ENCODE measurements around the gene RNF217. TPM values are rescaled to one million over a fixed set of nuclear protein-coding genes. Genes with fewer than 3 reads are reported as not detected.

The RNF217 gene
- total RNA-seq, 1 experiment from 2014 or later, result 37.7 TPM

DNA sequence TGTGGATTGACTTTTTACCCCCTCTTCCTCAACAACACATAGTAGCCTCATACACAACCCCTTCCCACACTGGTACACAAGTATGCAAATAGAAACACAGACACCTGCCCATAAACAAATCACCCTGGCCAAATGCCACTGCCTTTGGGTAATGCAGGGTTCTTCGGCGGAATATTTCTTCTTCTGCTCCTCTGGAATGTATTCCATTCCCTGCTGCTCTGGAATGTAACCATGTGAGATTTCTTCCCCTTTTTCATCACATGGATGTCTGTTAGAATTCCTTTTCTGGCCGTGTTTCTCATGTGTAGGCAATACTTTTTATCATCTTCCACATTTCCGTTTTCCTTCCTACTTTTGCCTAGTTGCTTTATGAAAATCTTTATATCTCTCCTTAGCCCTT lies 115.2 kb downstream of the RNF217 start:
- H3K4me3 ChIP-seq (ENCODE audit: low read depth in 2 of 2, low read length in 2 of 2), result no peak overlapping the region
- H3K4me1 ChIP-seq (ENCODE audit: control insufficient read depth, insufficient read depth, low read length), result no peaks in the 10 kb centered on the region
- 0 out of 2 replicates have a peak, but pooled peaks cover 1% of the 10 kb centered on the region for H3K36me3 ChIP-seq (ENCODE audit: control insufficient read depth, insufficient read depth, low read length)
- intact Hi-C loops (cut with micrococcal nuclease; ENCODE audit: unreplicated experiment) (no loop called here), in situ Hi-C loops (cut with HindIII; ENCODE audit: low pct_unique_long_range_greater_than_20kb, low sequenced_read_pairs) (no loop called here)
- no peaks in the 10 kb centered on the region for H3K9me3 ChIP-seq (ENCODE audit: control insufficient read depth, insufficient read depth, low read depth, low read length)
- DNase-seq (ENCODE audit: low read depth, low spot score) (no peak), ATAC-seq (no peak)
- ChIA-PET CTCF (no interaction called here), POLR2A (no interaction called here)
- H3K27ac ChIP-seq (ENCODE audit: low read length), result no peak overlapping the region
- H3K27me3 ChIP-seq (ENCODE audit: control insufficient read depth, insufficient read depth, low read length), result no peaks in the 10 kb centered on the region
- TF ChIP-seq REST (IDR thresholded peaks at IDR 0.05; ENCODE audit: insufficient read depth in 1 of 2, low read depth in 2 of 2, low read length in 1 of 2), result no peak
- TF ChIP-seq CTCF (IDR thresholded peaks at IDR 0.05), result no peak
- TF ChIP-seq POLR2AphosphoS5 (IDR thresholded peaks at IDR 0.05; ENCODE audit: low read depth, low read length), result no peak
- TF ChIP-seq TCF7L2 (IDR thresholded peaks at IDR 0.05; ENCODE audit: low read depth, low read length), result no peak
- TF ChIP-seq SIN3A (IDR thresholded peaks at IDR 0.05; ENCODE audit: borderline replicate concordance, insufficient read depth, low read depth, low read length), result no peak
- no TSS peak for BruUV-seq (replicated peaks)

DNA sequence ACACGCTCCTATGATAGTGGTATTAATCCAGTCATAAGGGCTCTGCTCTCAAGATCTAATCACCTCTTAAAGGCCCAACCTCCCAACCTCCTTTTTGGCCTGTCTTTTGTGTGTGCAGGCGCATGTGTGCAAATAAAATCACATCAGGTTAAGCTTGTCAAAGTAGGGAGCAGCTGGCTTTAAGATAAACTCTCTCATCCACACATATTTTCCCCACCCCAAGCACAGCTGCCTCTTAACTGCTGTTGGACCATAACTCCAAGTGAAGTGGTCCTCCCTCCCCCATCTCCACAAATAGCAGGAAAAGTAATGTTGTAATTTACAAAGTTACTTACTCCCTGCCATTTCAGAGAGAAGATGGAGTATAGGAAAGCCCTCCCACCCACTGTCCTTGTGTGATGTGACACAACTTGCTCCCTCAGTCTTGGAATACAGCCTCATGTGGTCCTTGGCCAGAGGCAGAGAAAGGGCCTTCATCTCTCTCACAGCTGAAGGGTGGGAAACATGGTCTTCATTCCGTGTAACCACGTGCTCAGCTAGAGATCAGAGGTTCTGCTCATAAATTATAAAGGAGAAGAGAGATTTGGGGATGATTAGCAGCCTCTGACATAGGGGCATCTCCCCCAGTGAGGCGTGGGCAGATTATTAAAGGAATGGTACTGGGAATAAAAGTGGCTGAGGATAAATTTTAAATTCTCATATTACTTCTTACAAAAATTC lies 116.5 kb downstream of the RNF217 start:
- Histone ChIP-seq H3K4me1 (ENCODE audit: control insufficient read depth, insufficient read depth, low read length) (no peaks in the 10 kb centered on the region), H3K9me3 (ENCODE audit: control insufficient read depth, insufficient read depth, low read depth, low read length) (no peaks in the 10 kb centered on the region), H3K36me3 (ENCODE audit: control insufficient read depth, insufficient read depth, low read length) (peaks cover 6% of the 10 kb centered on the region; the same call in 1 of the 2 replicates), H3K4me3 (ENCODE audit: low read depth in 2 of 2, low read length in 2 of 2) (no peak overlapping the region), H3K27me3 (ENCODE audit: control insufficient read depth, insufficient read depth, low read length) (no peaks in the 10 kb centered on the region), H3K27ac (ENCODE audit: low read length) (no peak overlapping the region)
- ATAC-seq (no peak), DNase-seq (ENCODE audit: low read depth, low spot score) (no peak)
- intact Hi-C loops (cut with micrococcal nuclease; ENCODE audit: unreplicated experiment) (no loop called here), in situ Hi-C loops (cut with HindIII; ENCODE audit: low pct_unique_long_range_greater_than_20kb, low sequenced_read_pairs) (no loop called here)
- ChIA-PET CTCF (no interaction called here), POLR2A (no interaction called here)
- TF ChIP-seq TCF7L2 (IDR thresholded peaks at IDR 0.05; ENCODE audit: low read depth, low read length) (no peak), REST (IDR thresholded peaks at IDR 0.05; ENCODE audit: insufficient read depth in 1 of 2, low read depth in 2 of 2, low read length in 1 of 2) (no peak), SIN3A (IDR thresholded peaks at IDR 0.05; ENCODE audit: borderline replicate concordance, insufficient read depth, low read depth, low read length) (no peak), CTCF (IDR thresholded peaks at IDR 0.05) (no peak), POLR2AphosphoS5 (IDR thresholded peaks at IDR 0.05; ENCODE audit: low read depth, low read length) (no peak)
- no TSS peak for BruUV-seq (replicated peaks)
